HG03575 (cell line): ENCODE results near the gene TNFRSF12A.

ENCODE experiments used
- ATAC-seq: cut with Tn5 transposase; IDR thresholded peaks from one replicate; pipeline ENCODE4 v1.9.1; 2021; ENCODE audit not compliant: unreplicated experiment, insufficient number of reproducible peaks, low FRiP score; ENCODE audit errors: extremely low read depth

The TNFRSF12A gene

DNA sequence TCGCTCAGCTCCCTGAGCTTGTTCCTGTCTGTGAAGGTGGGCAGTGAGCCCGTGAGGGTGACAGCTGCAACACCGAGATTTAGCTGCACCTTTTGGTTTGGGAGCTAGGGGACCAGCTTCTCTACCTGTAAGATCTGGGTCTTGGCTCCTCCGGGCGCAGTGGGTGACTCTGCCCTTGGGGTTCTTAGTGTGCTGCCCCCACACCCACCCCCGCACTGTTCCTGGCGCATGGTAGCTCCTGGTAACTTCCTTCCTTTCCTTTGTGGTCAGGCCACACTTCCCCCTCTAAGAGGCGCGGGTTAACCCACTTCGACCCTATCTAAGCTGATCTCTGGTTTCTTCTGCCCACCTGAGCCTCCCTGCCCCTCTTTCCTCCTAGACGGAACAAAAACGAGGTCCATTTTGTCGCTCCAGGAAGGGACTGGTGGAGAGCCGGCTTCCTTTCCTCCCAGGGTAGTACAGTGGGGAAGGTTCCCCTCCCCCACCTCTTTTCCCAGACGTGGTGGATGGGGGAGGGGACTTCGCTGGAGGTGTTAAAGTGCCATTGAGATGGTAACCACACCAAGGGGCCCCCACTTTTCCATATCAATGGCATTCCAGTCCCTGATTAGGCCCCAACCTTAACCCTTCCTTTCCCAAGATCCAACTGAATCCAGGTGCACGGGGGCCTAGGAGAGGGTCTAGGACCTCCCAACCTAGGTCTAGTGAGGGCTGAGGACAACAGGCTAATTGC is 12.0 kb upstream of the TNFRSF12A start:
- ATAC-seq = no peak

DNA sequence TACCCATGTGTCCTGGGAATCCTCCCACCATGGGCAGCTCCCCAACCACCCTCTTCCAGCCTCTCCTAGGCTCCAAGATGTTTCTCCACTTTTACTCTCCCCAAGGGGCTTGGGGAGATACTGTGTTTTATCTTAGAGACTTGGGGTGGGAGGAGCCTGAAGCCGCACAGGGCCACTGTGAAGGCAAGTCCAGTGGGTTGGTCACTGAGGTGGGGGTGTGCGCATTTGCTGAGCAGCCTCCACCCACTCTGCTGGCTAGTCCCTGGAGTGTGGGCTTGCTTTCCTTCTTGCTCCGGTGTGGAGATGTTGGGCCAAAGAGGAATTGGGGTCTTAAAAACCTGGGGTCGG is 11.5 kb upstream of the TNFRSF12A start:
- no peak for ATAC-seq

DNA sequence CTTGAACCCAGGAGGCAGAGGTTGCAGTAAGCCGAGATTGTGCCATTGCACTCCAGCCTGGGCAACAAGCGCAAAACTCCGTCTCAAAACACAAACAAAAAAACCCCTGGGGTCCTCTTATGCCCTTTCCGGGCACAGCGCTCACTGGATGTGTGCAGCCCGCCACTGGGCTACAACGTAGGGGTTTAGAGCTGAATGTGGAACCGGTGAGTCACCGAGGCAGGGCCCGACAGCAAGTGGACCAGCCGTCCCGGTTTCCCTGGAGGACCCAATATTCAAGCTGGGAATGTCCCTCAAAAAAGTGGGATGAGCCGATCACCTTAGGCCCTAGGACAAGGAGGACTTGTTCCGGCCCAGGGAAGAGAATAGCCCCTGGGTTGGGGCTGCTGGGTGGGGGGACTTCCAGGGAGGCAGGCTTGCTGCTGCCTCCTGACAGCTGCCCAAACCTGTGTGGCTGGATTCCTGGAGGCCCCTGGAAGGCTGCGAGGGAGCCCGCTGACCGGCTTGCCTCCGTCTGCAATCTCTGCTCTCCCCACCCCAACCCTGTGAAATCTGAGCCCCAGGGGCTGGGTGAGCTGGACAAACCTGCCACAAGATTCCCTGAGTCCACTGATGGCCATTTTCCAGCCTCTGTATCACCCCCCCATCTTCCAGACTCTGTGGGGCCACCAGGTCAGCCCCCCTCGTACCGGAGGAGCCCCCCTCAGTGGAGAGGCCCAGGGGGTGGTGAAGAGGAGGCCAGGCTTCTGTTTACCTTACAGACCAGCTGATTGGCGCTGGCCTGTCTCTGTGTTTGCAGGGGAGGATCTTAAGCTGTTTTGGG is 10.4 kb upstream of the TNFRSF12A start:
- ATAC-seq = no peak

DNA sequence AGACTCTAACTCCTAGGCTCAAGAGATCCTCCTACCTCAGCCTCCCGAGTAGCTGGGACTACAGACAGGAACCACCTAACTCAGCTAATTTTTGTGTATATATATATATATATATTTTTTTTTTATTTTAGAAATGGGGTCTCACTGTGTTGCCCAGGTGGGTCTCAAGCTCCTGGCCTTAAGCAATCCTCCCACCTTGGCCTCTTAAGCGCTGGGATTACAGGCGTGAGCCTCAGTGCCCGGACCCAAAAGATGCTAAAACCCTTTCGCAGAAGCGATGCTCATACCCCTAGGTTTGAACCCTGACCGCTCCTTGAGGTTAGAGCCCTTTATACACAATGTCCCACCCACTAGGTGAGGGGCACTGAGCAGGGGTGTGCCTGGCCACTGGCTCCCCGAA is 9.7 kb upstream of the TNFRSF12A start:
- no peak for ATAC-seq

DNA sequence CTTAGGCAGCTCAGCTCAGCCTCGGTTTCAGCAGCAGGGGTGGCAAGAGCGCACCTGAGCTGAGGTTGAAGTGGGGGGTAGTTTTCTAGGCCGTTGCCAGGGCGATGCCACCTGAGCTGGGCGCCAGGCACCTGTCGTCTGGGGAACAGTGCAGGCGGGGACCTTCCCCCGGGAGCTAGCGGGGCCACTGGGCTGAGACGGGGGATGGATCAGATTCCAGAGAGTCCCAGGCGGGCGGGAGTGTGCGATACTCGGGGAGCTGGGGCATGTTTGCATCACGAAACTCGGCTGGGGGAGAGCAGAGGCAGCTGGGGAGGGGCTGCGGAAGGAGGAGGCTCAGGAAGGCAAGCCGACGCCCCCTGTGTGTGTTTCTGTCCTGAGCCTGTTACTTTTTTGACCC is 7.9 kb upstream of the TNFRSF12A start:
- ATAC-seq = no peak

DNA sequence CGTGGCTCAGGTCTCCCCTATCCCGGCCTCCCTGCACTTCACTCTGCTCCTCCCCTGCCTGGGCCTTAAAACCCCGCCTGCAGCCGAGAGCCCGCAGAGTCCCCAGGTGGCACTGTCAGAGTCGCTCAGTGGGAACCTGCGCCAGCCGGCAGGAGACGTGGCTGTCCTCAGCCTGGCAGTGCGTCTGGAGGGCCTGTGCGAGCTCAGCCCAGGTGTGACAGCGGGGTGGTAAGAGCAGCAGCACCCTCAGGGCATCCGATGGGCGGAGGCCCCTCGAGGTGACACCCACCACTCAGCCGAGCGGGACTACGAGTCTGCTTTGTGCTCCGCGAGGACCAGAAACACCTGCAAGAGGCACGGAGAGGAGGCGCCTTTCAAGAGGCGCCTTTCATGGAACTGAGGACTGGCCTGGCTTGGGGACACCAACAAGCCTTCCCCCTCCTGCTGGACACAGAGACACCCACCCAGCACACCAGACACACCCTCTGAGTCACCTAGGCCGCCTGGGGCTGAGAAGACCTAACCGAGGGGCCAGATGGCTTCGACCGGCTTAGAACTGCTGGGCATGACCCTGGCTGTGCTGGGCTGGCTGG is 7.2 kb upstream of the TNFRSF12A start, which contains the start of gene CLDN9:
Gene CLDN9, plus strand, starts transcription at position 96 of the 593 bp plus-strand sequence. Its CDS starts 440 bp downstream, at position 536.
- no peak for ATAC-seq

DNA sequence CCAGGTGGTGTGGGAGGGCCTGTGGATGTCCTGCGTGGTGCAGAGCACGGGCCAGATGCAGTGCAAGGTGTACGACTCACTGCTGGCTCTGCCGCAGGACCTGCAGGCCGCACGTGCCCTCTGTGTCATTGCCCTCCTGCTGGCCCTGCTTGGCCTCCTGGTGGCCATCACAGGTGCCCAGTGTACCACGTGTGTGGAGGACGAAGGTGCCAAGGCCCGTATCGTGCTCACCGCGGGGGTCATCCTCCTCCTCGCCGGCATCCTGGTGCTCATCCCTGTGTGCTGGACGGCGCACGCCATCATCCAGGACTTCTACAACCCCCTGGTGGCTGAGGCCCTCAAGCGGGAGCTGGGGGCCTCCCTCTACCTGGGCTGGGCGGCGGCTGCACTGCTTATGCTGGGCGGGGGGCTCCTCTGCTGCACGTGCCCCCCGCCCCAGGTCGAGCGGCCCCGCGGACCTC is 6.6 kb upstream of the TNFRSF12A start:
- no peak for ATAC-seq

DNA sequence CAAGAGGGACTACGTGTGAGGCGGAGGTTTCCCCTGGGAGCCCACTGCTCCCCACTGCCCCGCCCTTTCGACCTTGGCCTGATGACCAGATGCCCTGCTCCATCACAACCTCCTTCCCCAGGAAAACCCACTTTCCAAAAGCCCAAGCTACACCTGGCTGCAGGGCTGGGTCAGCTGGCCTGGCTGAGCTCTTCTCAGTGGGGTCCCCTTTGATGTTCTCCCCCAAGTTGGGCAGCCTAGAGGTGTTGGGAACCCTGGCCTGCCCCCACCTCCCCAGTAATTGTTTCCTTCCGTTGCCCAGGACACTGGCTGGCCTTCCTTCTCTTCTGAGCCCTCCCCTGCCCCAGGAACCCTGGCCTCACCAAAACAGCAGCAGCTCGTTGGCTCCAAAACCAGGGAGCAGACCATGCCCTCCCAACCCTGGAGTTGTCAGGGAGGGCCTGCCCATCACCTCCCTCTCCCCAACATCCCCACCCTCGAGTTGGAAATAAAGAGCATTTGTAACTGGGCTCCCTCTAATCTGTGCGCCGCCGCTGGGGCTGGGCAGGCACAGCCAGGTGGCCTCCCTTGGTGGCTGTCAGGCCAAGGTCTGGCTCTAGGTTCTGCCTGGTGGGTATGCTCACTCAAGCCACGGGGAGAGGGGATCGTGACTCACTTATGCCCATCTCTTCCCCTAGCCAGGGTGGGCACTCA is 6.0 kb upstream of the TNFRSF12A start:
- no peak for ATAC-seq

DNA sequence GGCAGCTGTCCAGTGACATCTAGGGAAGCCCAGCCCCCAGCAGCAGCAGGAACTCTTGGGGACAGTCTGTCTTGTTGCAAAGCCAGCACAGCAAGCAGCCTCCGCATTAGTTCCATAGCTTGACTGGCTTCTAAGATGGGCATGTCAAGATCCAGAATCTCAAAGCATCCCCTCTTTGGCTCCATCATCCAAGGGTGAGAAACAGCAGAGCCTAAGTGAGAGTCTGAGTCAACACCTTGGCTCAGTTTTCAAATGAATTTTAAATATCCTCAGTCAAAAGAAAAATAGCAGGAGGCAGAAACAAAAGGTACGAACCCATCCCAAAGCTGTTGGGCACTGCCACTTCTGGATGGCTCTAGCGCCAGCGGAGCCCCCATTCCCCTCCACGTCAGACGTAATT is 5.2 kb upstream of the TNFRSF12A start:
- no peak for ATAC-seq

DNA sequence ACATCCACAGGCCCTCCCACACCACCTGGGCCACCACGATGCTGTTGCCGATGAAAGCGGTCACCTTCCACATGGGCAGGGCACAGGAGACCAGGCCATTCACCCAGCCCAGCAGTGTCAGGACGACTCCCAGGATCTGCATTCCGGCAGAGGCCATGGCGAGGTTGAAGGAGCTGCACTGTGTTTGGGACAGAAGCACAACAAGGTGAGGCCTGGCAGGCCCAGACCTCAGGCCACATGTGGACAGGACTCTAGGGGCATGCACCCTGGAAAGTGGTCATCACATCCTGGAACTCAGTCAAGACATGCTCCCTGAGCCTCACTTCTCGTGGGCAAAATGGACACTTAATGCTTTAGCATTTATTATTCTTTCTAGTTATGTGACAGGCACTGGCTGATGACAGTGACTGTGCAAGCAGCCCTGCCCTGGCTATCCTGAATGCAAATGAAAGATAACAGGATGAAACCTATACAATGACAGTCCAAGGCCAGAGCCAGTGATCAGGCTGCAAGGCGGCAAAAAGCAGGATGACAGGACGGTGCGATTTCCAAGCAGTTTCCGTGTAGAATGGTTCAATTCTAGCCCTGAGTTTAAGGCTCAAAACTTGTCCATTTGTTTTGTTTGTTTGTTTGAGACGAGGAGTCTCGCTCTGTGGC is 4.2 kb upstream of the TNFRSF12A start:
- ATAC-seq = no peak

DNA sequence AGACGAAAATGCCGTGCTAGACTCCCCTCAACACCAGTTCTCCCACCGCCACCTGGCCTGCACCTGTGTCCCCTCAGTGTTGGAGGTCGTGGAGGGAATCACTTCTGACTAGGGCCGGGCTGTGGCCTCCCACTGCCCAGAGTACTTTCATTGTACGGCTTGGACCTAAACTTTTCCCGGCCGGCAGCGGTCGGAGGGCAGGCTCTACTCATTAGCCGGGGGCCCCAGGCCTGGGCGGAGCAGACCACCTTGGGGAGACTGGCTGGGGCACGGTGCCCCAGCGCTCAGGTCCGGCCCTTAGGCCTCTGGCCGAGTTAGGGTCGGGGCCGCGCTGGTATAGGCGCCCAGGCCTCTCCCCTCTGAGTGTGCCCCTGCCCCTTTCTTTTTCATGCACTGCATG is 2.8 kb upstream of the TNFRSF12A start:
- no peak for ATAC-seq

DNA sequence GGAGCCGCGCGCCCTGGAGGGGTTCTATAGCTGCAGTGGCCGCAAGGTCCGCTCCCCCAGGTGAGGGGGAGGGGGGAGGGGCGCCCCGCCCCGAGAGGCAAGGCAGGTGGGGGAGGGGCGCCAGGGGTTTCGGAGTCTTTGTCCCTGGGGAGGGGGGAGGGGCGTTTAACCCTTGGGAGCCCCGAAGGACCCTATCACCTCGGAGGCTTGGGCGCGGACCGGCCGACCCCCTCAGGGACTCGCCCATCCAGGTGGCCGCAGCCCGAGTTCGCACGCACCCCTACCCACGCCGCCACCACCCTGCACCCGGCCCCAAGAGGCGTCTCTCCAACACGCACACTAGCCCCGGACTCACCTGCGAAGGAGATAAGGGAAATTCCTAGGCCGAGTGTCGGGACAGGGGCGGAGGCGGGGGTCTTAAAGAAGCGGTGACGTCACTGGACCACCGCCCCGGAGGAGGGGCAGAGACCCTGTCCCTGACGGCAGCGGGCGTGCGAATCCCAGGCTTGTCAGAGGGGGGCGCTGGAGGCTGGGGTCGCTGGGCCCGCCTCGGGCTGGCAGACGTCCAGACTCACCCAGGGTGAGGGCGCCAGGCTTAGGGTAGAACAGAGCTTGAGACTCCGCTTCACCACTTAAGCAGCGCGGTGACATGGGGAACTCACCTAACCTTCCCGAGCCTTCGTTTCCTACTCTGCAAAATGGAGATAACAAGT is 2.2 kb upstream of the TNFRSF12A start, which contains the start of gene CLDN6:
Gene CLDN6, minus strand, starts transcription at position 390 of the 713 bp plus-strand sequence. CDS start 2,162 bp downstream, outside the sequence.
- ATAC-seq = no peak

DNA sequence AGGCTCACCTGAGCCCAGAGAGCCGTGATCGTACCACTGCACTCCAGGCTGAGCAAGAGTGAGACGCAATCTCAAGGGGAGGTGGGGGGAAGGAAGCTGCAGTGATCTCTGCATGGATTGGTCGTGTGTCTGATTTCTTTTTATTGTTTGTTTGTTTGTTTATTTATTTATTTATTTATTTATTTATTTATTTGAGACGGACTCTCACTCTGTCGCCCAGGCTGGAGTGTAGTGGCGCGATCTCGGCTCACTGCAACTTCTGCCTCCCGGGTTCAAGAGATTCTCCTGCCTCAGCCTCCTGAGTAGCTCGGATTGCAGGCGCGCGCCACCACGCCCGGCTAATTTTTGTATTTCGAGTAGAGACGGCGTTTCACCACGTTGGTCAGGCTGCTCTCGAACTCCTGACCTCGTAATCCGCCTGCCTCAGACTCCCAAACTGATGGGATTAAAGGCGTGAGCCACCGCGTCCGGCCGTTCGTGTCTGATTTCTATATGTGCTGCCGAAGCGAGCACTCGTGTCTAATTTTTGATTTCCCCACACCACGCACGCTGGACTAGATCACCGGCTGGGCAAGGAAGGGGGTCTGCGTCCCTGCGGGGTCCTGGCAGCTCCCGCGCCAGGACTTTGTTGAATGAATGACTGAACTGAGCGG is 448 bp upstream of the TNFRSF12A start:
- ATAC-seq = no peak

DNA sequence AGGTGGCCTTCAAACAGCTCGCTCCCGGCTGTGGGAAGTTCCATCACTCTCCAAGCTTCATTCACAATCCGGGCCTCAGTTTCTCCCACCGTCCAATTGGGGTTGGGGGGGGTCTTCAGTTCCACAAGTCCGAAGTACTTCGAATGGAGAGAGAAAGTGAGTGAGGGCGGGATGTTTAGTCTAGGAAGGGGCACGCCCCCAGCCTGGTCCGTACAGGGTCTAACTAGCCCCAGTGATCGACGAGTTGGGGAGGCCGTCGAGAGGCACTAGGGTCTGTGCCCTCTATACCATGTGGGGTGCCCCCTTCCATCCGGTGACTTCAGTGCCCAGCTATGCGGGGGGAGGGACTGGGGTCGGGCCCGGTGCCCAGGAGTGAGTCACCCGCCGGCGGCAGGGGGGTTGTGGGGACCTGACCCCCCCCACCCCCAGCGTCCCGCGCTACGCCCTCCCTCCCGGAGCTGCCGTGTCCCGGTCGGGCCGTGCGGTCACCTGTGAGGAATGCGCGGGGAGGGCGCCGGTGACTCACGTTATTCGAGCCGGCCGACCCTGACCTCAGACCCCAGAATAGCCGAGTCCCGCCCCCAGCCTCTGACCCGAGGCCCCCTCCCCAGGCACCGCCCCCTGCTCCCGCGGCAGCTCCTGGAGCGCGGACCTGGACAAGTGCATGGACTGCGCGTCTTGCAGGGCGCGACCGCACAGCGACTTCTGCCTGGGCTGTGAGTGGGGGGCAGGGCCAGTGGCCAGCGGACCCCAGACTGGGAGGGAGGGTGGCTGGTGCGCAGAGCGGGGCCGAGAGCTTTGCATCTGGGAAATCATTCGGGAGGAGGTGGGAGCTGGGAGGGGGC is 658 bp downstream of the TNFRSF12A start:
- no peak for ATAC-seq

DNA sequence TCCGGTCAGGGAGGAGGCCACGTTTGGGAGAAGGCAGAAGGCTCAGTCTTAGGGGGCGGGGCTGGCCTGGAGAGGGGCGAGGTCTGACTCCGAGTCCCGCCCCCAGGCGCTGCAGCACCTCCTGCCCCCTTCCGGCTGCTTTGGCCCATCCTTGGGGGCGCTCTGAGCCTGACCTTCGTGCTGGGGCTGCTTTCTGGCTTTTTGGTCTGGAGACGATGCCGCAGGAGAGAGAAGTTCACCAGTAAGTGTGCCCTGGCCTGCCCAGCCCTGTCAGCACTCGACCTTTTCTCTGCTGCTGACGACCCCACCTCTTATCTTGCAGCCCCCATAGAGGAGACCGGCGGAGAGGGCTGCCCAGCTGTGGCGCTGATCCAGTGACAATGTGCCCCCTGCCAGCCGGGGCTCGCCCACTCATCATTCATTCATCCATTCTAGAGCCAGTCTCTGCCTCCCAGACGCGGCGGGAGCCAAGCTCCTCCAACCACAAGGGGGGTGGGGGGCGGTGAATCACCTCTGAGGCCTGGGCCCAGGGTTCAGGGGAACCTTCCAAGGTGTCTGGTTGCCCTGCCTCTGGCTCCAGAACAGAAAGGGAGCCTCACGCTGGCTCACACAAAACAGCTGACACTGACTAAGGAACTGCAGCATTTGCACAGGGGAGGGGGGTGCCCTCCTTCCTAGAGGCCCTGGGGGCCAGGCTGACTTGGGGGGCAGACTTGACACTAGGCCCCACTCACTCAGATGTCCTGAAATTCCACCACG is 1.5 kb downstream of the TNFRSF12A start:
- no peak for ATAC-seq

DNA sequence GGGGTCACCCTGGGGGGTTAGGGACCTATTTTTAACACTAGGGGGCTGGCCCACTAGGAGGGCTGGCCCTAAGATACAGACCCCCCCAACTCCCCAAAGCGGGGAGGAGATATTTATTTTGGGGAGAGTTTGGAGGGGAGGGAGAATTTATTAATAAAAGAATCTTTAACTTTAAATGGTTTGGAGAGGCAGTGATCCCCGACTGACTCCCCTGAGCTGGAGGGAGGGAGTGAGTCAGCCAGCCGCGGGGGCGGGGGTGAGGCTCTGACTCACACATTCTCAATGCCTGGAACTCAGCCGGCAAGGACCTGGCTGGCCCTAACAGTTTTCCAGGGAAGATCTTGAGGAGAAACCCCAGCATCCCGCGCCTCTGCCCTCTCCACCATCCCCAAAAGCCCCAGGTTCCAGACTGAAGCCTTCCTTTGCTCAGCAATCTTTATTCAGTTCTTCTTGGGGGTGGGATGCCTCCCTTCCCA is 2.1 kb downstream of the TNFRSF12A start:
- no peak for ATAC-seq
